Smooth muscle cell (in vitro differentiated cells): ENCODE data around the gene NAA40. TPM values are rescaled to one million over a fixed set of nuclear protein-coding genes. Genes with fewer than 3 reads are reported as not detected.

Source experiments
- DNase-seq: peaks from one replicate; lab custom pipeline; 2025; ENCODE audit not compliant: unreplicated experiment; lab: John Stamatoyannopoulos, UW
- H2AFZ ChIP-seq: fragments of 200-600 bp; sonication (generic); 2 replicates; pipeline ENCODE4 v1.6.0; 2016; ENCODE audit warnings: antibody characterized with exemption, low read depth, mild to moderate bottlenecking
- H3F3A ChIP-seq: fragments of 200-600 bp; sonication (generic); 2 replicates; pipeline ENCODE4 v1.6.0; 2017; ENCODE audit warnings: antibody characterized with exemption, low read depth
- H3K27ac ChIP-seq: fragments of 200-600 bp; sonication (generic); 2 replicates; pipeline ENCODE4 v1.5.1; 2016; ENCODE audit warnings: low read depth, mild to moderate bottlenecking
- H3K27me3 ChIP-seq: fragments of 200-600 bp; sonication (generic); 2 replicates; pipeline ENCODE4 v1.6.1; 2016; ENCODE audit warnings: low read depth, mild to moderate bottlenecking
- H3K36me3 ChIP-seq: fragments of 200-600 bp; sonication (generic); 2 replicates; pipeline ENCODE4 v1.5.1; 2016; ENCODE audit warnings: low read depth
- H3K4me1 ChIP-seq: fragments of 200-600 bp; sonication (generic); 2 replicates; pipeline ENCODE4 v1.5.1; 2016; ENCODE audit warnings: low read depth
- H3K4me2 ChIP-seq: fragments of 200-600 bp; sonication (generic); 2 replicates; pipeline ENCODE4 v1.6.0; 2016; ENCODE audit warnings: mild to moderate bottlenecking
- H3K4me3 ChIP-seq: fragments of 200-600 bp; sonication (generic); 2 replicates; pipeline ENCODE4 v1.5.1; 2016; ENCODE audit warnings: mild to moderate bottlenecking
- H3K79me2 ChIP-seq: fragments of 200-600 bp; sonication (generic); 2 replicates; pipeline ENCODE4 v1.6.0; 2016; ENCODE audit warnings: low read depth, mild to moderate bottlenecking
- H3K9ac ChIP-seq: fragments of 200-600 bp; sonication (generic); 2 replicates; pipeline ENCODE4 v1.6.0; 2016; ENCODE audit warnings: low read depth
- H3K9me3 ChIP-seq: fragments of 200-600 bp; sonication (generic); replicated peaks from 2 replicates; pipeline ENCODE4 v1.5.1; 2016; ENCODE audit warnings: low read depth
- H4K20me1 ChIP-seq: fragments of 200-600 bp; sonication (generic); 2 replicates; pipeline ENCODE4 v1.6.0; 2016; ENCODE audit warnings: low read depth
- WGBS: methylation state at CpG from one replicate; pipeline ENCODE4 v1.1.7; 2016; ENCODE audit warnings: low lambda C conversion rate; 5-methylcytosine and 5-hydroxymethylcytosine counted together
- polyA plus RNA-seq: library from polyadenylated mRNA; unstranded; fragments of >200 nt; fragmentation: Nextera tagmentation; extraction: Ambion mirVana; gene quantifications from 2 replicates; pipeline ENCODE4 v1.2.1, GENCODE V29; 2016
- total RNA-seq: library from RNA; depleted of rRNA; stranded (reverse); fragments of >200 nt; gene quantifications from 2 replicates; pipeline ENCODE4 v1.2.3, GENCODE V29; 2014
- TF ChIP-seq, protein P1 (sequence below): fragments of 200-600 bp; sonication (generic); IDR thresholded peaks from 2 replicates; pipeline ENCODE4 v1.5.1; 2017; ENCODE audit warnings: borderline replicate concordance, mild to moderate bottlenecking, antibody characterized with exemption; ENCODE audit not compliant: insufficient read depth, poor library complexity, severe bottlenecking

Gene NAA40
- total and polyA plus RNA-seq, 2 experiments from 2014 or later = 7.6 to 11.3 TPM

DNA sequence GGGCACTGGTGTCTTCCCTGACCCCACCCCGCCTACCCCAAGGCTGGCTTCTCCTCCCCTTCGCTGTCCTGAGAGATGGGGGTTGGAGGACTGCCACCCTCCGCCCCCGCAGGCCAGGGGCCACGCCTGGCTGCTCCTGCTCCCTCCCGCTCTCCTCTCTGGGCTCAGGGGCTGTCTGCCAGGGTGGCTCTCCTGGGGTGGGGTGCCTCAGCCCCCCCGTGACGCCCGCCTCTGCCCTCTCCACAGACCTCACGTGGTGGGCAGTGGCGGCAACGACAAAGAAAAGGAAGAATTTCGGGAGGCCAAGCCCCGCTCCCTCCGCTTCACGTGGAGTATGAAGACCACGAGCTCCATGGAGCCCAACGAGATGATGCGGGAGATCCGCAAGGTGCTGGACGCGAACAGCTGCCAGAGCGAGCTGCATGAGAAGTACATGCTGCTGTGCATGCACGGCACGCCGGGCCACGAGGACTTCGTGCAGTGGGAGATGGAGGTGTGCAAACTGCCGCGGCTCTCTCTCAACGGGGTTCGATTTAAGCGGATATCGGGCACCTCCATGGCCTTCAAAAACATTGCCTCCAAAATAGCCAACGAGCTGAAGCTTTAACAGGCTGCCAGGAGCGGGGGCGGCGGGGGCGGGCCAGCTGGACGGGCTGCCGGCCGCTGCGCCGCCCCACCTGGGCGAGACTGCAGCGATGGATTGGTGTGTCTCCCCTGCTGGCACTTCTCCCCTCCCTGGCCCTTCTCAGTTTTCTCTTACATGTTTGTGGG lies 30.0 kb upstream of the NAA40 start:
- Histone ChIP-seq H3K4me3 (no peak overlapping the region), H3F3A (peaks cover 13% of the 10 kb centered on the region), H3K27ac (no peak overlapping the region), H3K4me2 (no peak overlapping the region), H3K27me3 (no peaks in the 10 kb centered on the region), H3K4me1 (peaks cover 27% of the 10 kb centered on the region), H3K9ac (no peak overlapping the region), H4K20me1 (no peaks in the 10 kb centered on the region), H3K79me2 (no peaks in the 10 kb centered on the region), H2AFZ (no peak overlapping the region), H3K36me3 (no peaks in the 10 kb centered on the region), H3K9me3 (no peaks in the 10 kb centered on the region)
- no peak for DNase-seq
- 93% methylated on average over 40 of the region's 46 CpGs for WGBS
- TF ChIP-seq, protein P1, sequence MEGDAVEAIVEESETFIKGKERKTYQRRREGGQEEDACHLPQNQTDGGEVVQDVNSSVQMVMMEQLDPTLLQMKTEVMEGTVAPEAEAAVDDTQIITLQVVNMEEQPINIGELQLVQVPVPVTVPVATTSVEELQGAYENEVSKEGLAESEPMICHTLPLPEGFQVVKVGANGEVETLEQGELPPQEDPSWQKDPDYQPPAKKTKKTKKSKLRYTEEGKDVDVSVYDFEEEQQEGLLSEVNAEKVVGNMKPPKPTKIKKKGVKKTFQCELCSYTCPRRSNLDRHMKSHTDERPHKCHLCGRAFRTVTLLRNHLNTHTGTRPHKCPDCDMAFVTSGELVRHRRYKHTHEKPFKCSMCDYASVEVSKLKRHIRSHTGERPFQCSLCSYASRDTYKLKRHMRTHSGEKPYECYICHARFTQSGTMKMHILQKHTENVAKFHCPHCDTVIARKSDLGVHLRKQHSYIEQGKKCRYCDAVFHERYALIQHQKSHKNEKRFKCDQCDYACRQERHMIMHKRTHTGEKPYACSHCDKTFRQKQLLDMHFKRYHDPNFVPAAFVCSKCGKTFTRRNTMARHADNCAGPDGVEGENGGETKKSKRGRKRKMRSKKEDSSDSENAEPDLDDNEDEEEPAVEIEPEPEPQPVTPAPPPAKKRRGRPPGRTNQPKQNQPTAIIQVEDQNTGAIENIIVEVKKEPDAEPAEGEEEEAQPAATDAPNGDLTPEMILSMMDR = no peak

DNA sequence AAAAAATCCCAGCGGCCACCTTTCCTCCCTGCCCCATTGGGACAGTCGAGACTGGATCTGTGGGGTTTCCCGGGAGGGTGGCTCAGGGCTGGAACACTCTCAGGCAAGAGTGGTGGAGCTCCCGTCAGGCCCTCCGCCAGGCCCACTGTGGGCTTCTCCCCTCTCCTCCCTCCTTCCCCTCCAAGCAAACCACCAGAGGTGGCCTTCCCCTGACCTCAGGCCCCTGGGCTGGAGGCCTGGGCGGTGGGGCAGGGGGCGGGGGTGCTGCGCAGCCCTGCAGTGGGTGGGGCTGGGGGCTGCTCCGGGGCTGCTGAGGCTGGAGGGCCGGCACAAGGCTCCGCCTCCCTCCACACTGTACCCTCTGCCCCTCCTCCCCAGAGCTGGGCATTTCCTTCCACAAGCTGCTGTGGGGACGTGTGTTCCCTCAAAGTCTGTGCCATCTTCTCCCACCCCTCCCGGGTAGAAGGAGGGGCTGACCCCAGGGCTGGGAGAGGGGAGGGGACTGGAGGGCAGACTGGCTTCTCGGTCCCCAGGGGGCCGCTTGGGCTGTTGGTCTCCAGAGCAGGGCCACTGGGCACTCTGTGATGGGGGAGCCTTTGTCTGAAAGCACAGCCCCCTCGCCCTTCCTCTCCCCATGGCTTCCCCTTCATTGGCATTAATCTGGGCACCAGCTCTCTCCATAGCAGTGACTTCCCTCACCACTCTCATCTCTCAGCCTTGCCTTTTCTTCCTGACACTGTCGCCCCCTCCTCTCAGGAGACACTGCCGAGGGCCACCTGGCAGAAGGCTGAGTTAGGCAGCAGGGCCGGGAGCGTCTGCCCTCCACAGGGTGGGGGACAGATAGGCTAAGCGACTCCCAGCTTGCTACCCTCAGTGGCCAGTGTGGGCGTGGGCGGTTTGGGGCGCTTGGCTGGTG lies 29.0 kb upstream of the NAA40 start:
- peaks cover 30% of the 10 kb centered on the region for H3K4me1 ChIP-seq
- H3K36me3 ChIP-seq = no peaks in the 10 kb centered on the region
- TF ChIP-seq, protein P1 = no peak
- DNase-seq = no peak
- H3K9me3 ChIP-seq = no peaks in the 10 kb centered on the region
- no peak overlapping the region for H3K9ac ChIP-seq
- H3K4me3 ChIP-seq = no peak overlapping the region
- no peaks in the 10 kb centered on the region for H3K79me2 ChIP-seq
- peaks cover 5% of the 10 kb centered on the region for H4K20me1 ChIP-seq
- peaks cover 13% of the 10 kb centered on the region for H3F3A ChIP-seq
- H3K27ac ChIP-seq = no peak overlapping the region
- H2AFZ ChIP-seq = no peak overlapping the region
- 55% methylated on average over 22 of the region's 24 CpGs for WGBS
- no peak overlapping the region for H3K4me2 ChIP-seq
- no peaks in the 10 kb centered on the region for H3K27me3 ChIP-seq

DNA sequence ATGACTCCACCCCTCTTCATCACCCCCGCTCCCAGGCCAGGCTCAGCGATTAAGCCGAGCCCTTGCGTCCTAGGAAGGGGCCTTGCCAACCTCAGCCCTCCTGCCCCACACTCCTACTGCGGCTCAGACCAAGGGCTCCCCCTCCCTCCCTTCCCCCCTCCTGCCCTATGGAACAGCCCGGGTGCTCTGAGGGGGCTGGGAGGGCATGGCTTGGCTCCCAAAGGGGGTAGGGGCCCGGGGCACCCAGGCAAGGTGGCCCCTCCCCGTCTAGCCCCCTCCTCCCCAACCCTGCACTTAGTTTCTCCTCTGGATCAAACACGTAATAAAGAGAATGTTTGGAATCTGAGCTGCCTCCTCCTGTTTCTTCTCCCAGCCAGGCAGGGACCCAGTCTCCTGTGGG lies 28.1 kb upstream of the NAA40 start:
- H3K36me3 ChIP-seq = no peaks in the 10 kb centered on the region
- DNase-seq = no peak
- peaks cover 35% of the 10 kb centered on the region for H3K4me1 ChIP-seq
- H2AFZ ChIP-seq = no peak overlapping the region
- no peaks in the 10 kb centered on the region for H3K27me3 ChIP-seq
- no peak overlapping the region for H3K9ac ChIP-seq
- H3K9me3 ChIP-seq = no peaks in the 10 kb centered on the region
- H4K20me1 ChIP-seq = peaks cover 12% of the 10 kb centered on the region
- peaks cover 13% of the 10 kb centered on the region for H3F3A ChIP-seq
- 47% methylated on average over 2 of the region's 9 CpGs for WGBS
- H3K79me2 ChIP-seq = no peaks in the 10 kb centered on the region
- TF ChIP-seq, protein P1 = no peak
- peak overlapping the region; percentile 31 for H3K27ac ChIP-seq
- no peak overlapping the region for H3K4me3 ChIP-seq
- no peak overlapping the region for H3K4me2 ChIP-seq
